Type B pancreatic cell (in vitro differentiated cells): ENCODE data around the gene PRPSAP1. TPM values are rescaled to one million over a fixed set of nuclear protein-coding genes. Genes with fewer than 3 reads are reported as not detected.

Source experiments
- DNase-seq: peaks from one replicate; pipeline ENCODE4 v3.0.0; 2021; ENCODE audit warnings: mixed read lengths; ENCODE audit not compliant: unreplicated experiment; ENCODE audit errors: extremely low spot score
- H3K27ac Mint-ChIP-seq: 2 replicates; pipeline ENCODE4 v1.8.0; 2021; ENCODE audit warnings: mild to moderate bottlenecking, mixed read lengths
- H3K27me3 Mint-ChIP-seq: 2 replicates; pipeline ENCODE4 v1.8.0; 2021; ENCODE audit warnings: mixed read lengths
- H3K36me3 Mint-ChIP-seq: 2 replicates; pipeline ENCODE4 v1.8.0; 2021; ENCODE audit warnings: mixed read lengths
- H3K4me1 Mint-ChIP-seq: one replicate; pipeline ENCODE4 v1.8.0; 2021; ENCODE audit warnings: mixed read lengths; ENCODE audit not compliant: unreplicated experiment
- H3K4me3 Mint-ChIP-seq: 2 replicates; pipeline ENCODE4 v1.8.0; 2021; ENCODE audit warnings: mild to moderate bottlenecking, mixed read lengths
- H3K9me3 Mint-ChIP-seq: 2 replicates; pipeline ENCODE4 v1.8.0; 2021; ENCODE audit warnings: mixed read lengths
- CTCF ChIP-seq: fragments of 200-600 bp; sonication (generic); conservative IDR thresholded peaks from 2 replicates; pipeline ENCODE4 v1.5.0; 2021; ENCODE audit warnings: antibody characterized with exemption, mild to moderate bottlenecking
- total RNA-seq: library from RNA; stranded (reverse); gene quantifications from 2 replicates; pipeline ENCODE4 v1.2.1, GENCODE V29; 2021; ENCODE audit warnings: low replicate concordance

PRPSAP1 gene
- total RNA-seq, 1 donor from 2014 or later = 82.0 TPM

GRCh38 chr17:76278268-76278908, 75.3 kb downstream of the PRPSAP1 start:
- no peak for TF ChIP-seq CTCF
- Mint-ChIP-seq H3K9me3 (no peaks in the 10 kb centered on the region), H3K27ac (no peak overlapping the region), H3K4me3 (no peak overlapping the region), H3K27me3 (no peaks in the 10 kb centered on the region), H3K36me3 (no peaks in the 10 kb centered on the region), H3K4me1 (peaks cover 10% of the 10 kb centered on the region)
- no peak for DNase-seq

GRCh38 chr17:76277300-76278267, 76.1 kb downstream of the PRPSAP1 start:
- H3K4me1 Mint-ChIP-seq = peaks cover 10% of the 10 kb centered on the region
- H3K27me3 Mint-ChIP-seq = no peaks in the 10 kb centered on the region
- H3K9me3 Mint-ChIP-seq = no peaks in the 10 kb centered on the region
- H3K27ac Mint-ChIP-seq = peak overlapping the region; percentile 72
- H3K4me3 Mint-ChIP-seq = no peak overlapping the region
- TF ChIP-seq CTCF = no peak
- DNase-seq = no peak
- no peaks in the 10 kb centered on the region for H3K36me3 Mint-ChIP-seq

GRCh38 chr17:76276461-76277299, 77.0 kb downstream of the PRPSAP1 start:
- no peaks in the 10 kb centered on the region for H3K27me3 Mint-ChIP-seq
- H3K9me3 Mint-ChIP-seq = no peaks in the 10 kb centered on the region
- H3K4me1 Mint-ChIP-seq = peaks cover 10% of the 10 kb centered on the region
- H3K36me3 Mint-ChIP-seq = no peaks in the 10 kb centered on the region
- peak overlapping the region; percentile 72 for H3K27ac Mint-ChIP-seq
- H3K4me3 Mint-ChIP-seq = no peak overlapping the region
- DNase-seq = no peak
- TF ChIP-seq CTCF = no peak

GRCh38 chr17:76276069-76276431, 77.7 kb downstream of the PRPSAP1 start:
- Mint-ChIP-seq H3K9me3 (no peaks in the 10 kb centered on the region), H3K4me1 (peaks cover 10% of the 10 kb centered on the region), H3K27ac (no peak overlapping the region), H3K27me3 (no peaks in the 10 kb centered on the region), H3K4me3 (no peak overlapping the region), H3K36me3 (no peaks in the 10 kb centered on the region)
- no peak for TF ChIP-seq CTCF
- DNase-seq = no peak

- no peaks in the 10 kb centered on the region for H3K9me3 Mint-ChIP-seq
- H3K4me3 Mint-ChIP-seq = no peak overlapping the region
These were observed 78.2 kb downstream of the PRPSAP1 start for GRCh38 chr17:76275382-76276068.

More at GRCh38 chr17:76275382-76276068, 78.2 kb downstream of the PRPSAP1 start:
- Mint-ChIP-seq H3K4me1 (peaks cover 10% of the 10 kb centered on the region), H3K27ac (no peak overlapping the region), H3K36me3 (no peaks in the 10 kb centered on the region), H3K27me3 (no peaks in the 10 kb centered on the region)
- no peak for TF ChIP-seq CTCF
- no peak for DNase-seq
